ENCODE data around the gene GPN3. TPM values are rescaled to one million over a fixed set of nuclear protein-coding genes. Genes with fewer than 3 reads are reported as not detected.
"Not testable (repeated sequence)": the region's sequence is repeated elsewhere in the genome, so short reads cannot be mapped to it uniquely, and the experiment has no call there.

Gene GPN3
- total RNA-seq, 1 experiment from 2014 or later: 66.5 TPM

GRCh38 chr12:110444455-110444854 is 23.6 kb downstream of the GPN3 start:
- no peak for DNase-seq (ENCODE audit: low read depth)

- no peak for DNase-seq (ENCODE audit: low read depth)
These were observed 31.8 kb downstream of the GPN3 start for GRCh38 chr12:110436231-110436630.

DNA sequence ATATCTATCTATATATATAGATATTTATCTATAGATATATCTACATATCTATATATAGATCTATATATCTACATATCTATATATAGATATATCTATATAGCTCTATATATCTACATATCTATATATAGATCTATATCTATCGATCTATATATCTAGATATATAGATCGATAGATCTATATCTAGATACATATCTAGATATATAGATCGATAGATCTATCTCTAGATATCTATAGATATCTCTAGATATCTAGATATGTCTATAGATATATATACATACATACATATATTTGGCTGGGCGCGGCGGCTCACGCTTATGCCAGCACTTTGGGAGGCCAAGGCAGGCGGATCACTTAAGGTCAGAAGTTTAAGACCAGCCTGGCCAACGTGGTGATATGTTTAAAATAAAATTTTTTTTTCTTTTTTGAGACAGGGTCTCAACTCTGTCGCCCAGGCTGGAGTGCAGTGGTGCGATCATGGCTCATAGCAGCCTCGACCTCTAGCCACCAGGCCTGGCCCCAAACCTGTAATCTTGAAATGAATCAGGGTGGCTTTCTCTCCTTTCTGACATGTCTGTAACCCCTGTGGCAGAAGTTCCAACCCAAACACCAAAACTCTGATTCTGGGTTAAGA is 36.0 kb downstream of the GPN3 start:
- no peak for DNase-seq (ENCODE audit: low read depth)

DNA sequence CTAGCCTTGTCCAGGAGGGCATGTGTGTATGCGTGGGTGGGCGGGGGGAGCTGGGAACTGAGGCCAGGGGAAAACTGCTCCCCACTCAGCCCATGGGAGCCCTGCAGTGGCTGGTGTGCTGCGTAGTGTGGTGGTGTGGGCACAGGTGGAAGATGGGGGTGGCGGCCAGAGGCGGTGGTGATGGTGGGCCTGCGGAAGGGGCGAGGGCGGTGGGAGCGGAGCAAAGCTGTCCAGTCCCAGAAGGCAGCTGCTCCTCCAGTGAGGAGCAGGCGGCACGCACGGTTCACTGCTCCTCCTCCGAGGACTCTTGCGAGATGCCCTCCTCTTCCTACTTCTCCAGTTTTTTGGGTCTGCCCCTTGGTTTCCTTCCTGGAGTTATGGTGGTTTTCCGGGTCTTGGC is 38.4 kb downstream of the GPN3 start:
- not testable (repeated sequence) for DNase-seq (ENCODE audit: low read depth)

GRCh38 chr12:110426406-110426805 is 41.7 kb downstream of the GPN3 start:
- no peak for DNase-seq (ENCODE audit: low read depth)

DNA sequence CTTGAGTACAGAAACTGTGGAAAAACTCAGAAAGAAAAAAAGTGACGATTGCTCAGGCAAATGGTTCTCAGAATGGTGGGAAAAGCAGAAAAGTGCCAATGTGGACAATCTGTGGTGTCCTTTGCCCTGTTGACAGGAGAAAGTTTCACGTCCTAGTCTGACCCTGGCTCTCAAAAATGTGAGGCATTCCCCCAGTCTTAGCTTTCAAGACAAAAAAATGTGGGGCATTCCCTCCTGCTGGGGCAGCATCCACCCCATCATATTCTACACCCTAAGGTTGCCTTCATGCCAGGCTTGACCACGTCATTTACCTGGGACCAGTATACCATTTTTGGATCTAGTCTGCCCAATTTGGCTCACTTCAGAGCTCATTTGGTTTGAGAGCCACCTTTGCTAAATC is 43.8 kb downstream of the GPN3 start:
- DNase-seq (ENCODE audit: low read depth): no peak

- no peak for DNase-seq (ENCODE audit: low read depth)
These were observed 46.4 kb downstream of the GPN3 start for GRCh38 chr12:110421701-110422100.

DNA sequence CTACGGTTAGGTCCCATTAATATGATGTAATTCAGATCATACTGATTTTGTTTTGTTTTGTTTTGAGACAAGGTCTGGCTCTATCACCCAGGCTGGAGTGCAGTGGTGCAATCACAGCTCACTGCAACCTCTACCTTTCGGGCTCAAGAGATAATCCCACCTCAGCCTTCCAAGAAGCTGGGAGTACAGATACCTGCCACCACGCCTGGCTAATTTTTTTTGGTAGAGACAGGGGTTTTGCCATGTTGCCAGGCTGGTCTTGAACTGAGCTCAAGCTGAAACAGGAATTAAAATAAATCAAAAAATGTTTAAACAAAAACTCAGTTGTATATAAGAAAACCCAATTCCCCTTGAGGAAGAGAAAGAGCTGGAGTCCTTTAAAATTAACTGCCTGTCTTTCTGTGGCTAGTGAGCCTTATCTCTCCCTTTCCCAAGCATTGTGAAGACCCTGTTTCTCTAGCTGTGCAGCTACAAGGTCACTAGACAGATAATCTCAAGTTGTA is 46.8 kb downstream of the GPN3 start:
- no peak for DNase-seq (ENCODE audit: low read depth)

DNA sequence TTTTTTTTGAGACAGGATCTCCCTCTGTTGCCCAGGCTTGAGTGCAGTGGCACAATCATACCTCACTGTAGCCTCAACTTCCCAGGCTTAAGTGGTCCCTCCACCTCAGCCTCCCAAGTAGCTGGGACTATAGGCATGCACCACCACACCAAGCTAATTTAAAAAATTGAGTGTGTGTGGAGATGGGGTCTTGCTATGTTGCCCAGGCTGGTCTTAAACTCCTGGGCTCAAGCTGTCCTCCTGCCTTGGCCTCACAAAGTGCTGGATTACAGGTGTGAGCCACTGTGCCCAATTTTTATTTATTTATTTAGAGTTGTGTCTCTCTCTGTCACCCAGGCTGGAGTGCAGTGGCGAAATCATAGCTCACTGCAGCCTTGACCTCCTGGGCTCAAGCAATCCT is 47.4 kb downstream of the GPN3 start:
- not testable (repeated sequence) for DNase-seq (ENCODE audit: low read depth)

- not testable (repeated sequence) for DNase-seq (ENCODE audit: low read depth)
These were observed 50.9 kb downstream of the GPN3 start for GRCh38 chr12:110417113-110417512.

- DNase-seq (ENCODE audit: low read depth): peak; percentile 19
These were observed 58.0 kb downstream of the GPN3 start for GRCh38 chr12:110410086-110410485.

DNA sequence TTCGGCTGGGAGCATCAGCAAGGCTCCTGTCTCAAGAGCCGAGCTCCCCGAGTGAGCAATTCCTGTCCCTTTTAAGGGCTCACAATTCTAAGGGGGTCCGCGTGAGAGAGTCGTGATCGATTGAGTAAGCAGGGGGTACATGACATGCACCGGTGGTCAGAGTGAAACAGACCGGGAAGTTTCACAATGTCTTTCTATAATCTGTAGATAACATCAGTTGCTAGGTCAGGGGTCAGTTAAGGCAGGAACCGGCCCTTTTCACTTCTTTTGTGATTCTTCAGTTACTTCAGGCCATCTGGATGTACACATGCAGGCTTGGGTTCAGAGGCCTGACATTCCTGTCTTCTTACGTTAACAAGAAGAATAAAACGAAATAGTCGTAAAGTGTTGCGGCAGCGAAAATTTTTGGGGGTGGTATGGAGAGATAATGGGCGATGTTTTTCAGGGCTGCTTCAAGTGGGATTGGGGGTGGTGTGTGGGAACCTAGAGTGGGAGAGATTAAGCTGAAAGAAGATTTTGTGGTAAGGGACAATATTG is 62.9 kb downstream of the GPN3 start:
- not testable (repeated sequence) for DNase-seq (ENCODE audit: low read depth)

DNA sequence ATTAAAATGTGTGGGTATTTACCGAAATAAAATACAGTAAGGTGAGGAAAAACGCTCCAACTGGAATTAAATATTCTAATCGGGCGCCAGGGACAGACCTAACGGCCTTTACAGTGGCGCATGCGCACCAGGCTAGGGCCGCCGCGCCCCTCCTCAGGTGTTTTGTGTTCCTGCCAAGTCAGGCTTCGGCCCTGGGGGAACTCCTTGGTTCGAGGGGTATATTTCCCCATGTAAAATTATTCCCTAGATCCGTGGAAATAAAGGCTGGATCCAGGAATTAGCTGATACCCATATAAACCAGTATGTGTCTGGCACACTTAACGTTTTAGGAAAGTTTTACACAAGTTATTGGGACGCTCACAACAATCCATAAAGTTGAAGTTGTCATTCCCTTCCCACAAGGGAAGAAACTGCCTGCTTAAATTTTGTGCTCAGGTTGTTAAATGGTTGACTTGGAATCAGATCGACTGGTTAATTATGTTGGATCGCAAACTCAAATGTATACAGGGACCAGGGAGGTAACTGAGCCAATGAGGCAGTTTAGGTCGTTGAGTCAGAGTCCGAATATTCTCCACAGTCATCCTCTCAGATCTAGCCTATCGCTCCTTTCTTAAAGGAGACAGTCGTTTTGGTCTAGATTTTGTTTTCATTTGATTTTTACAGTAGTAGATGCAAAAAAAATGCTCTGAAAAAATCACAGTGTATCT is 63.9 kb downstream of the GPN3 start:
- peak; percentile 84 for DNase-seq (ENCODE audit: low read depth)

DNA sequence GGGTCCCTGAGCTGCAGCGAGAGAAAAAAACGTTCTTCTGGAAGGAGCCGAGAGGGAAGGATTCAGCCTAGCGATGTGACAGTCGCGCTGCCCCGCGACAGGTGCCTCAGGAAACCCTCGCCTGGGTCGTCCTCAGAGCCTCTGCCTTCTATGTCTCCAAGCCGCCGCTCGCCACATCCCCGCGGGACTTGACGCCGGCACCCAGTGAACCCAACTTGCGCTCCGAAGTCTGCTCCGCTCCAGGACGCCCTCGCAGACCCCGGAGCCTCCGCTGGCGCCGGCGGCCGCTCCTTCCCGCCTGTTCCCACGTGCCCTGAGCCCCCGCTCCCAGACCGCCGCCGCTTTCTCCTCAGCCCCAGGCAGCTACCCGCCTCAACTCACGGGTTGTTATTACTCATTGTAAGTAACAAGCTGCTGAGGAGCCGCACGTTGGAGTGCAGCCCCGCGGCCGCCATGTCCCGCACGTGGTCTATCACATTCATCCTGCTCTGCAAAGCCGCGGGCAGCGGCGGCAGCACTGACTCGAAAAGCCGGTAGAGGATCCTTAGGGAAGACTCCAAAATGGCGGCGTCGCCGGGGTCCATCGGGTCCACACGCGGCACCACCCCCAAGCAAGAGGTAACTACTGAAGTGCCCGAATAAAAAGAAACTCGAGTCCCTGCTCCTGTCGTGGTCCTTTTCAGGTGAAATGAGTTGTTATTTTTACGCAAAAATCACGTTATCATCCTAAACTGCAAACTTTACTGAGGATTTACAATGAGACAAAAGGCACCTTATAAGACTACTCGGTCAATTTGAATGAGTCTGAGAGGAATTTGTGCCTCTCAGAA is 64.7 kb downstream of the GPN3 start, which contains the start of gene ANAPC7:
ANAPC7 (minus strand) TSS at position 563 of the 830 bp plus-strand sequence; CDS start at position 482, 81 bp downstream.
- DNase-seq (ENCODE audit: low read depth): peak; percentile 92

Other genes with a start within 250 kb of the GPN3 start
- gene ATP2A2, start 187.0 kb downstream of the GPN3 start, total RNA-seq (2014; rRNA removed; shearing (Covaris generic)): 82.2 and 106 TPM in 2 replicates
- 50.7 and 56.6 TPM in 2 replicates for gene ANAPC7, start 64.5 kb downstream of the GPN3 start, total RNA-seq (2014; rRNA removed; shearing (Covaris generic))
- gene ARPC3, start 17.9 kb downstream of the GPN3 start, total RNA-seq (2014; rRNA removed; shearing (Covaris generic)): 604 and 639 TPM in 2 replicates
- gene FAM216A, start 588 bp upstream of the GPN3 start, total RNA-seq (2014; rRNA removed; shearing (Covaris generic)): 32.5 and 33.8 TPM in 2 replicates
- gene VPS29, start 33.9 kb upstream of the GPN3 start, total RNA-seq (2014; rRNA removed; shearing (Covaris generic)): 71.2 and 93.4 TPM in 2 replicates
- 0.40 and 1.1 TPM in 2 replicates for gene RAD9B, start 34.1 kb upstream of the GPN3 start, total RNA-seq (2014; rRNA removed; shearing (Covaris generic))
- 4.4 and 8.8 TPM in 2 replicates for gene PPTC7, start 115.1 kb upstream of the GPN3 start, total RNA-seq (2014; rRNA removed; shearing (Covaris generic))
- gene TCTN1, start 145.9 kb upstream of the GPN3 start, total RNA-seq (2014; rRNA removed; shearing (Covaris generic)): 8.8 and 23.0 TPM in 2 replicates
- gene HVCN1, start 220.9 kb upstream of the GPN3 start, total RNA-seq (2014; rRNA removed; shearing (Covaris generic)): 0.23 TPM in 1 of 2 replicates, not detected in the other